ENCODE results near the gene TAF4. TPM values are rescaled to one million over a fixed set of nuclear protein-coding genes. Genes with fewer than 3 reads are reported as not detected.

Gene TAF4
- total and polyA plus RNA-seq, 2 donors from 2014 or later: 3.7 to 18.4 TPM

DNA sequence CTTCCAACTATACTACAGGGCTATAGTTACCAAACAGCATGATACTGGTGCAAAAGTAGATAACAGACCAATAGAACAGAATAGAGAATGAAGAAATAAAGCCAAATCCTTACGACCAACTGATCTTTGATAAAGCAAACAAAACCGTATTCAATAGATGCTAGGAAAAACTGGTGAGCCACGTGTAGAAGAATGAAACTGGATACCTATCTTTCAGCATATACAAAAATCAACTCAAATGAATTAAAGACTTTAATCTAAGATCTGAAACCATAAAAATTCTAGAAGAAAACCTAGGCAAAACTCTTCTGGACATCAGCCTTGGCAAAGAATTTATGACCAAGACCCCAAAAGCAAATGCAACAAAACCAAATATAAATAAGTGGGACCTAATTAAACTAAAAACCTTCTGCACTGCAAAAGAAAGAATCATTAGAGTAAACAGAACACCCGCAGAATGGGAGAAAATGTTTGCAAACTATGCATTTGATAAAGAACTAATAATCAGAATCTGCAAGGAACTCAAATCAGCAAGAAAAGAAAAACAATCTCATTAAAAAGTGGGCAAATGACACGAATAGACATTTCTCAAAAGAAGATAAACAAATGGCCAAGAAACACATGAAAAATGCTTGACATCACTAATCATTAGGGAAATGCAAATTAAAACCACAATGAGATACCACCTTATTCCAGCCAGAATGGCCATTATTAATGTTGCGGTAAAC is 109.8 kb downstream of the TAF4 start:
- no peaks in the 10 kb centered on the region for H3K9me3 ChIP-seq (ENCODE audit: control insufficient read depth in 2 of 3, insufficient read depth in 1 of 3, low read length in 3 of 3)
- no peak overlapping the region for H3K9ac ChIP-seq (ENCODE audit: low read length in 3 of 3)
- H3K27me3 ChIP-seq (ENCODE audit: control insufficient read depth, insufficient read depth, low read length): no peaks in the 10 kb centered on the region
- FAIRE-seq (no peak), DNase-seq (no peak)
- no peak overlapping the region for H3K4me3 ChIP-seq (ENCODE audit: low read length in 3 of 3)
- H3K36me3 ChIP-seq (ENCODE audit: control insufficient read depth in 2 of 3, insufficient read depth in 3 of 3, low read length in 3 of 3): no peaks in the 10 kb centered on the region
- H3K27ac ChIP-seq (ENCODE audit: low read depth in 2 of 2, low read length in 2 of 2): no peak overlapping the region
- intact Hi-C loops (cut with DNase I): no loop called here
- TF ChIP-seq, protein P1, sequence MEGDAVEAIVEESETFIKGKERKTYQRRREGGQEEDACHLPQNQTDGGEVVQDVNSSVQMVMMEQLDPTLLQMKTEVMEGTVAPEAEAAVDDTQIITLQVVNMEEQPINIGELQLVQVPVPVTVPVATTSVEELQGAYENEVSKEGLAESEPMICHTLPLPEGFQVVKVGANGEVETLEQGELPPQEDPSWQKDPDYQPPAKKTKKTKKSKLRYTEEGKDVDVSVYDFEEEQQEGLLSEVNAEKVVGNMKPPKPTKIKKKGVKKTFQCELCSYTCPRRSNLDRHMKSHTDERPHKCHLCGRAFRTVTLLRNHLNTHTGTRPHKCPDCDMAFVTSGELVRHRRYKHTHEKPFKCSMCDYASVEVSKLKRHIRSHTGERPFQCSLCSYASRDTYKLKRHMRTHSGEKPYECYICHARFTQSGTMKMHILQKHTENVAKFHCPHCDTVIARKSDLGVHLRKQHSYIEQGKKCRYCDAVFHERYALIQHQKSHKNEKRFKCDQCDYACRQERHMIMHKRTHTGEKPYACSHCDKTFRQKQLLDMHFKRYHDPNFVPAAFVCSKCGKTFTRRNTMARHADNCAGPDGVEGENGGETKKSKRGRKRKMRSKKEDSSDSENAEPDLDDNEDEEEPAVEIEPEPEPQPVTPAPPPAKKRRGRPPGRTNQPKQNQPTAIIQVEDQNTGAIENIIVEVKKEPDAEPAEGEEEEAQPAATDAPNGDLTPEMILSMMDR (IDR thresholded peaks at IDR 0.05; ENCODE audit: borderline replicate concordance, extremely low read depth, insufficient read depth): no peak
- no peaks in the 10 kb centered on the region for H3K4me1 ChIP-seq (ENCODE audit: control insufficient read depth in 2 of 3, insufficient read depth in 2 of 3, low read depth in 1 of 3, low read length in 3 of 3)

GRCh38 chr20:61954276-61955021 is 111.2 kb downstream of the TAF4 start:
- no peaks in the 10 kb centered on the region for H3K27me3 ChIP-seq (ENCODE audit: control insufficient read depth, insufficient read depth, low read length)
- H3K27ac ChIP-seq (ENCODE audit: low read depth in 2 of 2, low read length in 2 of 2): no peak overlapping the region
- no peaks in the 10 kb centered on the region for H3K9me3 ChIP-seq (ENCODE audit: control insufficient read depth in 2 of 3, insufficient read depth in 1 of 3, low read length in 3 of 3)
- H3K4me1 ChIP-seq (ENCODE audit: control insufficient read depth in 2 of 3, insufficient read depth in 2 of 3, low read depth in 1 of 3, low read length in 3 of 3): no peaks in the 10 kb centered on the region
- TF ChIP-seq, protein P1 (IDR thresholded peaks at IDR 0.05; ENCODE audit: borderline replicate concordance, extremely low read depth, insufficient read depth): no peak
- FAIRE-seq (no peak), DNase-seq (peak in 1 of 5 donors; percentile 62)
- intact Hi-C loops (cut with DNase I): no loop called here
- H3K9ac ChIP-seq (ENCODE audit: low read length in 3 of 3): no peak overlapping the region
- H3K36me3 ChIP-seq (ENCODE audit: control insufficient read depth in 2 of 3, insufficient read depth in 3 of 3, low read length in 3 of 3): no peaks in the 10 kb centered on the region
- no peak overlapping the region for H3K4me3 ChIP-seq (ENCODE audit: low read length in 3 of 3)

DNA sequence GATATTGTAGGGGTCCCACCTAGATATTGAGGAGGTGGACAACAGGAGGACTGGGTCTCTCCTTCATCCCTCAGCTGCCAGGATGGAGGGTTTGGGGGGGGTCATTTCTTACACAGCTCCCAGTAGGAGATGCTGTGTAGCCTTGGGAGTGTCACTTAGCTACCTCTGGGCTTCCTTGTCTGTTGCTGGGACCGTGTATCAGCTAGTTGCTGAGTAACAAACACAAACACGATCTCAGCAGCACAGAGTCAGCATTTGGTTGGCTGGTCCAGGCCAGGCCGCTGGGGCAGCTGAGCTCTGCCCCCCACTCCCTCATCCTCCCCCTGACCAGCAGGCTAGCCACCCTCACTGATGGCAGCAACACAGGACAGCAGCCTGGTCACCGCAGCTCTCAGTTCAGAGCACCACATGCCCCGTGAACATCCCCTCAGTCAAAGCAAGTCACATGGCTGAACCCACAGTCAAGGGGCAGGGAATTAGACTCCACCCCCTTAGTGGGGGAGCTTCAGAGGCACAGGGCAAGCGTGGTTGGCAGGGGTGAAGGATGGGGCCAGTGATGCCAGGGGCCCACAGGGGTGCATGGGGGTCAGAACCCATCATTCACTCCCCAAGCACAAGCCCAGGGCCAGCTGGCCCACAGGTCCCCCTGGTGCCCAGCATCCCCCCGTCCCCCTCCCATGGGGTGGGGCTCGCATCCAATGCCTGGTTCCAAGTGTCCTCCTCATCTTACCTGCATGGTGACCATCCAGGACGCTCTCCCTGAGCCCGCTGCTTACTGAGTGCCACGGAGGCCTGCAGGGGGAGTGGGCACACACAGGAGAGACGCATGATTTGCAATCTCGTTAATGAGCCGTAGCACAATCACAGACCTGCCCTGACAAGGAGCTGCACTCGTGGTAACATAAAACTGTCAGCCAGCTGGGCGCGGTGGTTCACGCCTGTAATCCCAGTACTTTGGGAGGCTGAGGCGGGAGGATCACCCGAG is 112.4 kb downstream of the TAF4 start:
- no peaks in the 10 kb centered on the region for H3K27me3 ChIP-seq (ENCODE audit: control insufficient read depth, insufficient read depth, low read length)
- H3K27ac ChIP-seq (ENCODE audit: low read depth in 2 of 2, low read length in 2 of 2): no peak overlapping the region
- DNase-seq (peak; percentile 33 to 68 (median 64)), FAIRE-seq (no peak)
- H3K9me3 ChIP-seq (ENCODE audit: control insufficient read depth in 2 of 3, insufficient read depth in 1 of 3, low read length in 3 of 3): no peaks in the 10 kb centered on the region
- H3K9ac ChIP-seq (ENCODE audit: low read length in 3 of 3): no peak overlapping the region
- no peaks in the 10 kb centered on the region for H3K4me1 ChIP-seq (ENCODE audit: control insufficient read depth in 2 of 3, insufficient read depth in 2 of 3, low read depth in 1 of 3, low read length in 3 of 3)
- intact Hi-C loops (cut with DNase I): no loop called here
- TF ChIP-seq, protein P1 (IDR thresholded peaks at IDR 0.05; ENCODE audit: borderline replicate concordance, extremely low read depth, insufficient read depth): no peak
- no peak overlapping the region for H3K4me3 ChIP-seq (ENCODE audit: low read length in 3 of 3)
- no peaks in the 10 kb centered on the region for H3K36me3 ChIP-seq (ENCODE audit: control insufficient read depth in 2 of 3, insufficient read depth in 3 of 3, low read length in 3 of 3)

Measured in kidney (tissue), 14 donors.